Suprapubic skin (tissue), 4 donors: ENCODE results near the gene ALDH18A1.

ENCODE experiments used
- EP300 ChIP-seq: sonication (generic); formaldehyde crosslinking; IDR thresholded peaks from one replicate; pipeline ENCODE4 v1.6.1; 2017; ENCODE audit warnings: antibody characterized with exemption
- POLR2A ChIP-seq, 2 donors: fragments of 450-650 bp; IDR thresholded peaks; one replicate each; pipeline ENCODE4 v1.6.1; 2017; ENCODE audit warnings: antibody characterized with exemption in 2 of 2, mild to moderate bottlenecking in 2 of 2, moderate library complexity in 2 of 2
- POLR2AphosphoS5 ChIP-seq, 3 donors: sonication (generic); formaldehyde crosslinking; IDR thresholded peaks; one replicate each; pipeline ENCODE4 v1.6.1; 2017; ENCODE audit warnings: antibody characterized with exemption in 3 of 3
- TF ChIP-seq, protein P1 (sequence below), 2 donors: fragments of 200-600 bp in 1 of 2; fragments of 450-650 bp in 1 of 2; sonication (generic) in 1 of 2; IDR thresholded peaks; one replicate each; pipeline ENCODE4 v1.5.1; 2016 to 2019; ENCODE audit warnings: antibody characterized with exemption in 2 of 2, mild to moderate bottlenecking in 1 of 2, moderate library complexity in 1 of 2

DNA sequence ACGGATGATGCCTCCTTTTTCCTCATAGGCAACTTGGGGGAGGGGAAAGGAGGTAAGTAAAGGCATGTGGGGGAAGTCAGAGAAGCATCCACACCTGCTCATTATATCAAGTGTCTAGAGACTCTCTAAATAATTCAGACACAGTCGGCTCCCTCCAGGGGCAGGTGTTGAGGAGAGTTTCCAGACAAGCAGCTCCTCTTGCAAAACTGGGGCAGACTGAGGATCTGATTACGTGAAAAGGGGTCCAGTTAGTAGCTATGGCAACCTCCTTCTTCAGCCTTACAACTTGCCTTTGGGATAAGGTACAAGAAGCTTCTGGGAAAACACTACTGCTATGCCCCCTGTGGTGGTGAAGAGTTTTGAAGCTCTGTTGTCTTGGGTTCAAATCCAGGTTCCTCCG is 56.4 kb downstream of the ALDH18A1 start:
- TF ChIP-seq, protein P1, sequence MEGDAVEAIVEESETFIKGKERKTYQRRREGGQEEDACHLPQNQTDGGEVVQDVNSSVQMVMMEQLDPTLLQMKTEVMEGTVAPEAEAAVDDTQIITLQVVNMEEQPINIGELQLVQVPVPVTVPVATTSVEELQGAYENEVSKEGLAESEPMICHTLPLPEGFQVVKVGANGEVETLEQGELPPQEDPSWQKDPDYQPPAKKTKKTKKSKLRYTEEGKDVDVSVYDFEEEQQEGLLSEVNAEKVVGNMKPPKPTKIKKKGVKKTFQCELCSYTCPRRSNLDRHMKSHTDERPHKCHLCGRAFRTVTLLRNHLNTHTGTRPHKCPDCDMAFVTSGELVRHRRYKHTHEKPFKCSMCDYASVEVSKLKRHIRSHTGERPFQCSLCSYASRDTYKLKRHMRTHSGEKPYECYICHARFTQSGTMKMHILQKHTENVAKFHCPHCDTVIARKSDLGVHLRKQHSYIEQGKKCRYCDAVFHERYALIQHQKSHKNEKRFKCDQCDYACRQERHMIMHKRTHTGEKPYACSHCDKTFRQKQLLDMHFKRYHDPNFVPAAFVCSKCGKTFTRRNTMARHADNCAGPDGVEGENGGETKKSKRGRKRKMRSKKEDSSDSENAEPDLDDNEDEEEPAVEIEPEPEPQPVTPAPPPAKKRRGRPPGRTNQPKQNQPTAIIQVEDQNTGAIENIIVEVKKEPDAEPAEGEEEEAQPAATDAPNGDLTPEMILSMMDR (IDR thresholded peaks at IDR 0.05) = no peak
- no peak for TF ChIP-seq POLR2A (IDR thresholded peaks at IDR 0.05)
- no peak for TF ChIP-seq POLR2AphosphoS5 (IDR thresholded peaks at IDR 0.05)
- TF ChIP-seq EP300 = no peak
